Right atrium auricular region (tissue), 2 donors: ENCODE measurements around the gene GALNT4. TPM values are rescaled to one million over a fixed set of nuclear protein-coding genes. Genes with fewer than 3 reads are reported as not detected.

Experiments
- DNase-seq: peaks from one replicate; pipeline ENCODE4 v3.0.0-alpha.2; 2019; ENCODE audit warnings: low spot score
- H3K27ac ChIP-seq, 2 donors: fragments of 200-600 bp; sonication (generic); 1 replicate in 1 of 2; 2 replicates in 1 of 2; pipeline ENCODE4 v1.5.1; 2016 to 2019
- H3K27me3 ChIP-seq, 2 donors: fragments of 200-600 bp; sonication (generic); one replicate each; pipeline versions ENCODE4 v1.5.1 to v1.6.0; 2017 to 2019
- H3K36me3 ChIP-seq: fragments of 200-600 bp; sonication (generic); one replicate; pipeline ENCODE4 v1.5.1; 2016
- H3K4me1 ChIP-seq, 2 donors: fragments of 200-600 bp; sonication (generic); one replicate each; pipeline versions ENCODE4 v1.5.1 to v1.6.0; 2017 to 2019
- H3K4me3 ChIP-seq, 2 donors: fragments of 200-600 bp; sonication (generic); 1 replicate in 1 of 2; 2 replicates in 1 of 2; pipeline ENCODE4 v1.5.1; 2017 to 2019; ENCODE audit warnings: mild to moderate bottlenecking in 1 of 2, moderate library complexity in 1 of 2
- H3K9me3 ChIP-seq, 2 donors: fragments of 200-600 bp; sonication (generic); one replicate each; pipeline ENCODE4 v1.5.1; 2019
- total RNA-seq, 2 donors: library from RNA; depleted of rRNA; stranded (reverse); fragments of >200 nt; gene quantifications; one replicate each; pipeline ENCODE4 v1.1.0, GENCODE V29; 2016
- TF ChIP-seq, protein P1 (sequence below), 2 donors: fragments of 200-600 bp; sonication (generic); IDR thresholded peaks; one replicate each; pipeline ENCODE4 v1.5.1; 2019; ENCODE audit warnings: antibody characterized with exemption in 2 of 2

The GALNT4 gene
- total RNA-seq, 2 donors from 2014 or later, result 3.8 to 4.7 TPM

DNA sequence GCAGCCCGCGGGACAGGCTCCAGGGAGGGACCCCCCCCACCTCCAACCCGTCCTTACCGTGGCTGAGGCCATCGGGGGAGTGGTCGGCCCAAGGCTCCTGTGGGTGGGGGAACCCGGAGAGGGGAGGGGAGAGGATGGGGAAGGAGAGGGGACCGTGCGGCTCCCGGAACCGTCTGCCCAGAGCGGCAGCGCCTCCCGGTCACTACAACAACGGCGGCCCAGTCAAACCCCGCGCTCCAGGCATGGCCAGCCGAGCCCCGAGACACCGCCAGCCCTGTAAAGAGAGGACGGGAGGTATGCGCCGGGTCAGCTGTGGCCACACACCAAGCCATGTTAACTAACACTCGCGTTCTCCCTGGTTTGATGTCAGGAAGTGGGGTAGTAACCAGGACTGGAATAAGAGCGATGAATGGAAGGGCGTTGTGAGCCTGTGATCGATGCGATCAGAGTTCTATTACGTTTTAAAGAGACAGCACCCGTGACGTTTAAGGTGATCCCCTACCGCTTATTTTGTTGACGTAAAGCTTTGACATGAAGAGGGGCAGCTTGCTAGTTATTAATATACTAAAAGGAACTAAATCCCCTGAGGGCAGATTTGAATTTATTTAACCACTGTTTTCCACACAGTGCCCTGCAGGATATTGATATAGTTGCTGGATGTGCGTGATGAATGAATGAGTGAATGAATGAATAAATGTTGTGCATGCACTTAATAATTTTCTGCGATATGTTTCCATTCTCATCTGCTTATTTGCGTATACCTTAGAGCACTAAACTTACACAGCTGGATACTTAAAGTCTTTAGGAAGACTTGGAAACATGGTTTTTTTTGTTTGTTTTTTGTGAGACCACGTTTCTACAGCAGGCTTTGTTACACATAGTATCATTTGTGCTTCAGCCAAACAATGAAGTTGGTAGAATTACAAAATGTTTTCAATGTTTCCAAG lies 1.5 kb upstream of the GALNT4 start, which contains the start of gene POC1B:
POC1B (minus strand) TSS at position 224 of the 947 bp plus-strand sequence; CDS start at position 72, 152 bp downstream.
- peak within 1 kb of the TSS; percentile 74 to 78 for H3K4me3 ChIP-seq
- peak within 1 kb of the TSS; percentile 91 to 94 for H3K27ac ChIP-seq
- H3K36me3 ChIP-seq, result no peaks in the 10 kb centered on the region
- TF ChIP-seq, protein P1, sequence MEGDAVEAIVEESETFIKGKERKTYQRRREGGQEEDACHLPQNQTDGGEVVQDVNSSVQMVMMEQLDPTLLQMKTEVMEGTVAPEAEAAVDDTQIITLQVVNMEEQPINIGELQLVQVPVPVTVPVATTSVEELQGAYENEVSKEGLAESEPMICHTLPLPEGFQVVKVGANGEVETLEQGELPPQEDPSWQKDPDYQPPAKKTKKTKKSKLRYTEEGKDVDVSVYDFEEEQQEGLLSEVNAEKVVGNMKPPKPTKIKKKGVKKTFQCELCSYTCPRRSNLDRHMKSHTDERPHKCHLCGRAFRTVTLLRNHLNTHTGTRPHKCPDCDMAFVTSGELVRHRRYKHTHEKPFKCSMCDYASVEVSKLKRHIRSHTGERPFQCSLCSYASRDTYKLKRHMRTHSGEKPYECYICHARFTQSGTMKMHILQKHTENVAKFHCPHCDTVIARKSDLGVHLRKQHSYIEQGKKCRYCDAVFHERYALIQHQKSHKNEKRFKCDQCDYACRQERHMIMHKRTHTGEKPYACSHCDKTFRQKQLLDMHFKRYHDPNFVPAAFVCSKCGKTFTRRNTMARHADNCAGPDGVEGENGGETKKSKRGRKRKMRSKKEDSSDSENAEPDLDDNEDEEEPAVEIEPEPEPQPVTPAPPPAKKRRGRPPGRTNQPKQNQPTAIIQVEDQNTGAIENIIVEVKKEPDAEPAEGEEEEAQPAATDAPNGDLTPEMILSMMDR (IDR thresholded peaks at IDR 0.05), result no peak
- no peaks in the 10 kb centered on the region for H3K27me3 ChIP-seq
- H3K4me1 ChIP-seq, result peaks cover 0 to 39% of the 10 kb centered on the region in 2 donors
- H3K9me3 ChIP-seq, result no peaks in the 10 kb centered on the region
- peak; percentile 82 for DNase-seq

DNA sequence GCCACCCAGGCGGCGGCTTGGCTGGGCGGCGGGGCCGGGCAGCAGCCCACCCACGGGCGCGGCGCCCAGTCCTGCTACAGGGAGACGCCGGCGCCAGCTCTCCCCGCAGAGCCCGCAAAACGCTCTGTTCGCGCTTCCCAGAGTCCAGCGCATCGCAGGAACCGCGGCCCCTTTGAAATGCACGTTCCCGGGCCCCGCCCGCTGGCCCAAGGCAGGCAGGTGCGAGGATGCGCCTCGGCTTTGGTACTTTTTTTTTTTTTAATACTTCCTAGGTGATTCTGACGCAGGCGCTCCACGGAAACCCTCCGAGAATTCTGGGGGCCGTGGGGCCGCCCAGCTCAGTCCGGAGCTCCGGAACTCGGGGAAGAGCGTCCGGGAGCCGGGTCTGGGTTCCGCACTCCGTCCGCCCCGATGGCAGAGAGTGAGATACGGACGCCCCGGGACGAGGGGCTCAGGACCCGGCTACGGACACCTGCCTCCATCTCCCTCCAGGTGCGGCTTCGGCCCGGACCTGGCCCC lies 768 bp upstream of the GALNT4 start:
- TF ChIP-seq, protein P1 (IDR thresholded peaks at IDR 0.05), result no peak
- H3K27me3 ChIP-seq, result no peaks in the 10 kb centered on the region
- peak overlapping the region; percentile 74 to 78 for H3K4me3 ChIP-seq
- no peaks in the 10 kb centered on the region for H3K9me3 ChIP-seq
- DNase-seq, result no peak
- H3K27ac ChIP-seq, result peak overlapping the region; percentile 91 to 94
- H3K36me3 ChIP-seq, result no peaks in the 10 kb centered on the region
- H3K4me1 ChIP-seq, result peaks cover 0 to 39% of the 10 kb centered on the region in 2 donors

DNA sequence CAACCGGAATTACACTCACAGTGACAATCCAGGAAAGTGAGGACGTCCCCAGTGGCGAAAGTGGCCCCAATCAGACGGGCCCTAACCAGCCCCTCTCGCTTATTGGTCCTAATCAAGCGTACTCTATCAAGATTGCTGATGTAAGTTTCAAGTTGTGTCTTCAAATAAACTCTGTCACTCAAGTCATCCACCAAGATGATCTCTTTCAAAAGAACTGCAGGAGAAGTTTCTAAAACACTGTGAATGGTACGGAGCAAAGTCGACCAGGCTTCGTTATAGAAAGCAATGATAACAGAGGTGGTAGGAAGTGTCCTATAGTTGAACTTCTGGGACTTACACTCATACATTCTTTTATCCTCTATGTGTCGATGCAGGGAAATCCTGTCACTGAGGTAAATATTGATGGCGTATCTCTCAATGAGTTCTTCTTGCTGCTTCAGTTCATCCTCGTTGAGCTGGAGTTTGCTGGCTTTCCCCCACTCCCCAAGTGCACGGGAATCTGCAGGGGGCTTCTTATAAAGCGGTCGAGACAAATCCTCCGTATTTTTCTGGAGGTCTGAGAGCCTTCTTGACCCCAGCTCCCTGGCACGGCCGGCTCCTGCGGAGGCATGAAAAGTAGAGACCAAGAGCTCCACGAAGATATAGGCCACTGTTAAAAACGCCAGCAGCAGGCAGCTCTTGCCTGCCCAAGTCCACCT lies 604 bp downstream of the GALNT4 start:
- H3K36me3 ChIP-seq, result no peaks in the 10 kb centered on the region
- H3K9me3 ChIP-seq, result no peaks in the 10 kb centered on the region
- H3K27ac ChIP-seq, result peak overlapping the region; percentile 91 to 94
- peaks cover 0 to 39% of the 10 kb centered on the region in 2 donors for H3K4me1 ChIP-seq
- H3K4me3 ChIP-seq, result peak overlapping the region; percentile 74 to 78
- DNase-seq, result no peak
- TF ChIP-seq, protein P1 (IDR thresholded peaks at IDR 0.05), result no peak
- no peaks in the 10 kb centered on the region for H3K27me3 ChIP-seq

DNA sequence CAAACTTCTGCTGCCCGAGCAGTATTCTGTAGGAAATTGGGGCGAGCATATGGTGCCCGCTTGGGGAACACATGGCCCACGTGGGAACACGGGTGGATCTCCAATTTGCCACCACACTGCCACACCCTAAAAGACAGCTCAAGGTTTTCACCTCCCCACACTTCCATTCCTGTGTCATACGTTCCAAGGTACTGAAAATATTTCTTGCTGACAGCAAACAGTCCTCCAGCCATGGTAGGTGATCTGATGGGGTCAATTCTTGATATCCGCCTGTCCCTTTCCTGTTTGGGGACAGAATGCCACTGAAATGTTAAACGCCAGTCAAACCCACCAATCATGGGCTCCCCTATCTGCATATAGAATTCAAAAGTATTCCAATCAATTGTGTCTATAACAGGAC lies 1.2 kb downstream of the GALNT4 start:
- Histone ChIP-seq H3K9me3 (no peaks in the 10 kb centered on the region), H3K36me3 (no peaks in the 10 kb centered on the region), H3K27me3 (no peaks in the 10 kb centered on the region), H3K27ac (no peak overlapping the region), H3K4me3 (peak overlapping the region; percentile 74 to 78), H3K4me1 (peaks cover 0 to 39% of the 10 kb centered on the region in 2 donors)
- TF ChIP-seq, protein P1 (IDR thresholded peaks at IDR 0.05), result no peak
- no peak for DNase-seq

DNA sequence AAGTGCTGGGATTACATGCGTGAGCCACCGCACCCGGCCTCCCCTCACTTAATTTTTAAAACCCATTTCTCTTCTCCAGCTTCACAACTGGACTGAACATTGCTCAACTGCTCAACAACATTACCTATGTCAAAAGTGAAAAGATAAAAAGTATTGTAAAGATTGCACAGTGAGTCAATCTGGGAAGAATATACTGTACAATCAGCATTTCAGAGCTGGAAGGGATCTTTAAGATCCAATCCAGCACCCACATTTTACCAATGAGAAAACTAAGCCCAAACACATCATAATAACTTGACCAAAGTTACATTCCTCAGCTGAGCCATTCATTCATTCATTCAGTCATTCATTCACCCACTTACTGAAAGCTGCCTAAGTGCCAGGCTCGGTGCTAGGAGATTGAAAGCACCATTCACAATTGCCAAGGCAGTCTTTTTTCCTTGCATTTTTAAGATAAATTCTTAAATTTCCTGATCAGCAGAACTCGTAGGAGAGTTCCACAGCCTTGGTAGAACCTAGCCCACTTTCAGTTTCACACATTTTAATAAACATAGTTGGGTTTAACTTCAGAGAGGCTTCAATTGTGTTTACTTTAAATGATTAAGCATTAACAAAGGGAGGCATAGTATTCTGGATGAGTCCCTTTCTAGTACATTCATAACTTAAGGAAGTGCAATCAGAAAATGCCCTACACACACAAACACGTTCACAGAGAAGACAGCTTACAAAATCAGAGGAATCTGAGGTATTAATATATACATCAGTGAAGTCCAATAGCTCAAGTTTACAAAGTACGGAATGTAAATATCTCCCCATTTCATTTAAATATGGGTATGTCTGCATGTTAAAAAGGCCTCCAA lies 3.0 kb downstream of the GALNT4 start:
- Histone ChIP-seq H3K27me3 (no peaks in the 10 kb centered on the region), H3K36me3 (no peaks in the 10 kb centered on the region), H3K4me1 (peaks cover 0 to 33% of the 10 kb centered on the region in 2 donors), H3K9me3 (no peaks in the 10 kb centered on the region), H3K27ac (no peak overlapping the region), H3K4me3 (no peak overlapping the region)
- DNase-seq, result no peak
- TF ChIP-seq, protein P1 (IDR thresholded peaks at IDR 0.05), result no peak
